ENCODE data around the gene FCHSD1. TPM values are rescaled to one million over a fixed set of nuclear protein-coding genes. Genes with fewer than 3 reads are reported as not detected.

FCHSD1 gene
- total RNA-seq, 3 donors from 2014 or later, result 18.1 to 32.1 (median 24.3) TPM

DNA sequence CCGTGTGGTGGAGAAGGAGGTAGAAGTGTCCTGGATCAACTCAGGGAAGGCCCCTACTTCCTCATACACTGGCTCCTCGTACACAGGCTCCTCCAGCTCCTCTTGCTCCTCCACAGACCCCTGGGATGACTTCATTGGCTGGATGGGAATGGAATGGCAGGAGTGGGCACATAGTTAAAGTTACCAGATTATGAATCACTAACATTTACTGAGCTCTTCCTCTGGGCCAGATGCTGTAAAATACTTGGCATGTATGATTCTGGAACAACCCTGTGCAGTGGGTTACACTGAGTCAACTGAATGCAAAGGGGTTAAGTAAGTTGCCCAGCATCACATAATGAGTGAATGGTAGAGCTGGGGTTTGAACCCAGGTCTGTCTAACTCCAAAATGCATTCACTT lies 3.1 kb upstream of the FCHSD1 start:
- Histone ChIP-seq H3K27me3 (no peaks in the 10 kb centered on the region), H3K9me3 (no peaks in the 10 kb centered on the region), H3K36me3 (no peaks in the 10 kb centered on the region), H3K4me3 (no peak overlapping the region), H3K27ac (no peak overlapping the region), H3K4me1 (peaks cover 0 to 5% of the 10 kb centered on the region in 2 donors)
- intact Hi-C loops (cut with DNase I; ENCODE audit: low total_unique reads), result no loop called here
- no peak for DNase-seq (ENCODE audit: low spot score in 2 of 2)
- no peak for TF ChIP-seq POLR2A (IDR thresholded peaks at IDR 0.05)
- no peak for TF ChIP-seq POLR2AphosphoS5 (IDR thresholded peaks at IDR 0.05)
- TF ChIP-seq CTCF (IDR thresholded peaks at IDR 0.05), result no peak

GRCh38 chr5:141651728-141652105 lies 499 bp upstream of the FCHSD1 start:
- DNase-seq (ENCODE audit: low spot score in 2 of 2), result no peak
- Histone ChIP-seq H3K27me3 (no peaks in the 10 kb centered on the region), H3K27ac (peak overlapping the region; percentile 52 to 82), H3K9me3 (no peaks in the 10 kb centered on the region), H3K4me3 (peak overlapping the region; percentile 70 to 76 (median 74)), H3K4me1 (peaks cover 0 to 5% of the 10 kb centered on the region in 2 donors), H3K36me3 (no peaks in the 10 kb centered on the region)
- intact Hi-C loops (cut with DNase I; ENCODE audit: low total_unique reads), result no loop called here
- TF ChIP-seq CTCF (IDR thresholded peaks at IDR 0.05) (no peak), POLR2A (IDR thresholded peaks at IDR 0.05) (no peak), POLR2AphosphoS5 (IDR thresholded peaks at IDR 0.05) (no peak)

GRCh38 chr5:141649972-141650371 lies 1.2 kb downstream of the FCHSD1 start:
- H3K4me1 ChIP-seq, result peaks cover 0 to 5% of the 10 kb centered on the region in 2 donors
- DNase-seq (ENCODE audit: low spot score in 2 of 2), result no peak
- TF ChIP-seq CTCF (IDR thresholded peaks at IDR 0.05) (no peak), POLR2A (IDR thresholded peaks at IDR 0.05) (no peak), POLR2AphosphoS5 (IDR thresholded peaks at IDR 0.05) (no peak)
- no peaks in the 10 kb centered on the region for H3K27me3 ChIP-seq
- peak overlapping the region in 1 of 3 donors; percentile 76 for H3K4me3 ChIP-seq
- H3K27ac ChIP-seq, result no peak overlapping the region
- H3K36me3 ChIP-seq, result no peaks in the 10 kb centered on the region
- no peaks in the 10 kb centered on the region for H3K9me3 ChIP-seq
- intact Hi-C loops (cut with DNase I; ENCODE audit: low total_unique reads), result no loop called here

- TF ChIP-seq POLR2AphosphoS5 (IDR thresholded peaks at IDR 0.05) (no peak), POLR2A (IDR thresholded peaks at IDR 0.05) (no peak), CTCF (IDR thresholded peaks at IDR 0.05) (no peak)
- H3K9me3 ChIP-seq, result no peaks in the 10 kb centered on the region
- no peak overlapping the region for H3K4me3 ChIP-seq
- H3K4me1 ChIP-seq, result peaks cover 0 to 5% of the 10 kb centered on the region in 2 donors
- H3K27ac ChIP-seq, result no peak overlapping the region
- H3K36me3 ChIP-seq, result no peaks in the 10 kb centered on the region
- intact Hi-C loops (cut with DNase I; ENCODE audit: low total_unique reads), result no loop called here
- no peaks in the 10 kb centered on the region for H3K27me3 ChIP-seq
- DNase-seq (ENCODE audit: low spot score in 2 of 2), result no peak
Measured at GRCh38 chr5:141649056-141649688, 2.0 kb downstream of the FCHSD1 start.

- no peak overlapping the region for H3K4me3 ChIP-seq
- TF ChIP-seq POLR2A (IDR thresholded peaks at IDR 0.05) (no peak), POLR2AphosphoS5 (IDR thresholded peaks at IDR 0.05) (no peak), CTCF (IDR thresholded peaks at IDR 0.05) (no peak)
- intact Hi-C loops (cut with DNase I; ENCODE audit: low total_unique reads), result no loop called here
- H3K27ac ChIP-seq, result no peak overlapping the region
- H3K27me3 ChIP-seq, result no peaks in the 10 kb centered on the region
- no peak for DNase-seq (ENCODE audit: low spot score in 2 of 2)
- H3K4me1 ChIP-seq, result peaks cover 0 to 5% of the 10 kb centered on the region in 2 donors
- H3K36me3 ChIP-seq, result no peaks in the 10 kb centered on the region
- no peaks in the 10 kb centered on the region for H3K9me3 ChIP-seq
Measured at GRCh38 chr5:141647851-141648250, 3.4 kb downstream of the FCHSD1 start.
